AG04449 (cell line): Measurements from ENCODE around the gene B3GNT7.

Source experiments
- CTCF ChIA-PET: fragments of 350-600 bp; formaldehyde crosslinking; extraction: SDS; loops from one replicate; lab custom pipeline; 2021; ENCODE audit warnings: antibody characterized with exemption; lab: Yijun Ruan, JAX
- POLR2A ChIA-PET: fragments of 400-600, 350-600 bp; formaldehyde crosslinking; extraction: SDS; loops from one replicate; lab custom pipeline; 2020; ENCODE audit warnings: antibody characterized with exemption, inconsistent platforms; lab: Yijun Ruan, JAX
- DNase-seq: peaks from one replicate; pipeline ENCODE4 v3.0.0-alpha.2; 2010; ENCODE audit warnings: low read depth, low spot score
- H3K4me3 ChIP-seq: 2 replicates; pipeline ENCODE4 v1.5.1; 2011; ENCODE audit warnings: low read depth, mild to moderate bottlenecking, control low read depth, low read length
- TF ChIP-seq, protein P1 (sequence below): IDR thresholded peaks from one replicate; pipeline ENCODE4 v1.5.1; 2011; ENCODE audit warnings: mild to moderate bottlenecking, moderate library complexity, low read length, control low read depth, inconsistent platforms; ENCODE audit not compliant: insufficient read depth; ENCODE audit errors: missing control alignments

B3GNT7 gene

DNA sequence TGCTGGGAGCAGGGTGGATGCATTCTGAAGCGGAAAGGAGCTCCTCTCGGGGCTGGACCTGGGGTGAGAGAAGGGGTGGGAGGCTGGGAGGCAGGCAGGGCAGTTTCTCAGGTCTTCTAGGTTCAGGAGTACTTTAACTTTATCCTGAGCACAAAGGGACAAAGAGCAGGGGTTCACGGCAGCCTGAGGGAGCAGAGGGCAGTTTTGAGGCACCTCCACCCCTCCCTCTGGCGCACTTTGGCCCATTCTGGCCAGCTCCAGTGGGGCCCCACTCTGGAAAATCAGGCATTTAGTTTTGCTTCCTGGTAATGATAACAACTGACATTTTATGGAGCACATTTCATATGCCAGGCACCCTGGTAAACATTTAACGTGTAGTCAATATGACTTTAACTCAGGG is 14.3 kb downstream of the B3GNT7 start:
- no peak for DNase-seq
- H3K4me3 ChIP-seq: no peak overlapping the region
- TF ChIP-seq, protein P1, sequence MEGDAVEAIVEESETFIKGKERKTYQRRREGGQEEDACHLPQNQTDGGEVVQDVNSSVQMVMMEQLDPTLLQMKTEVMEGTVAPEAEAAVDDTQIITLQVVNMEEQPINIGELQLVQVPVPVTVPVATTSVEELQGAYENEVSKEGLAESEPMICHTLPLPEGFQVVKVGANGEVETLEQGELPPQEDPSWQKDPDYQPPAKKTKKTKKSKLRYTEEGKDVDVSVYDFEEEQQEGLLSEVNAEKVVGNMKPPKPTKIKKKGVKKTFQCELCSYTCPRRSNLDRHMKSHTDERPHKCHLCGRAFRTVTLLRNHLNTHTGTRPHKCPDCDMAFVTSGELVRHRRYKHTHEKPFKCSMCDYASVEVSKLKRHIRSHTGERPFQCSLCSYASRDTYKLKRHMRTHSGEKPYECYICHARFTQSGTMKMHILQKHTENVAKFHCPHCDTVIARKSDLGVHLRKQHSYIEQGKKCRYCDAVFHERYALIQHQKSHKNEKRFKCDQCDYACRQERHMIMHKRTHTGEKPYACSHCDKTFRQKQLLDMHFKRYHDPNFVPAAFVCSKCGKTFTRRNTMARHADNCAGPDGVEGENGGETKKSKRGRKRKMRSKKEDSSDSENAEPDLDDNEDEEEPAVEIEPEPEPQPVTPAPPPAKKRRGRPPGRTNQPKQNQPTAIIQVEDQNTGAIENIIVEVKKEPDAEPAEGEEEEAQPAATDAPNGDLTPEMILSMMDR: no peak
- ChIA-PET POLR2A (no interaction called here), CTCF (interaction anchor here (0.7 to 14.8 kb wide), 5 partner anchors 9 to 307 kb away, joined by 3 to 218 read pairs (median 57); no protein-coding TSS in a partner anchor)

DNA sequence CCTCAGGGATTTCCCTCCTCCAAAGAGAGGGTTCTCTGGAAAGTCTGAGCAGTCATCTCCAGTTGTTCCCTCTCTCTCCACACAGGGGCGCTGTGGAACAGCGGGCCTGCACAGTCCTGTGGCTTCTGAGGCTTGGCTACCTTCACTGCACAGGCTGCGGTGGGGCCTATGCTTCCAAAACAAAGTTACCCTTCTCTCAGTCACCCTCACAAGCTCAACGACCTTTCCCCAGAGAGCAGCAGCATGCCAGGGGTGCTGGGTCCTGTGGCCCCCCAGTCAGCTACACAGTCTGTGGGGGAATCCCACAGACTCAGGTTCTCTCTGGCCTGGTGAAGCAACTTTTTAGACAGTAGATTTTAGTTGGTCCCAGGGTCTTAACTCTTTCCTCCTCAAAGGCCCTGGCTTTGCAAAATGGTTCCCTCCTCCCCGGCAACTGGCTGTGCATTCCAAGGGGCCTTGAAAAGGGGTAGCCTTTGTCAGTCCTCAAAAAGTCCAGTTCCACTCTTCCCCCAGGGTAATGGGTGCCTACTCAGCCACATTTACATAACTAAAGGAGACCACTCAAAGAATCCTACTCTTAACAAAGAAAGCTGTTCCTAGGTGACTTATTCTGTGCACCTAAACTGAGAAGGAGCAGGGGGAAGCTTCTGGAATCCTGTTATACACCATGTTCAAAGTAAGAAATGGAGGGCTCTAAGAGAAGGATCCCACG is 14.9 kb downstream of the B3GNT7 start:
- ChIA-PET POLR2A (interaction anchor here (0.6 kb wide), 1 partner anchor 113 kb away, joined by 3 read pairs; no protein-coding TSS in a partner anchor), CTCF (interaction anchor here (1.0 to 14.8 kb wide), 10 partner anchors 9 to 308 kb away, joined by 3 to 218 read pairs (median 22); no protein-coding TSS in a partner anchor)
- H3K4me3 ChIP-seq: no peak overlapping the region
- TF ChIP-seq, protein P1: peak; percentile 26
- DNase-seq: no peak

DNA sequence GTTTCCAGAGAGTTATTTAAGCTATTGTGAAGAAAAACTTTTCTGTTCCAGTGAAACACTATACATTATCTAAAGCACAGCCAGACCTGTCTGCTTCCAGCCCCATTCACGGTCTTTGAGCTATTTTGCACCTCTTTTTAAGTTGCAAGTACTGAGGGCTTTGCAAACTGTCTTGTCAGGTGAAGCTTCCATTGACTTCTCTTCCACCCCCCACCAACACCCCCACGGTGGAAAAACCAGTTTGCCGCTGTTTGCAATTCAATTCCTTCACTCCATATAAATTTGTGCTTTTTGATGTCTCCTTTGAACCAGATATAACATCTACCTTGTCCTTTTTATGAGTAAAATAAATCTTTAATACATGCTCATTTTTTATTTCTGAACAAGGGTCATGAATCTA is 15.7 kb downstream of the B3GNT7 start:
- TF ChIP-seq, protein P1: no peak
- DNase-seq: no peak
- no peak overlapping the region for H3K4me3 ChIP-seq
- ChIA-PET CTCF (interaction anchor here (0.7 to 14.8 kb wide), 20 partner anchors 9 to 309 kb away, joined by 3 to 218 read pairs (median 10); no protein-coding TSS in a partner anchor), POLR2A (interaction anchor here (0.5 kb wide), 1 partner anchor 27 kb away, joined by 3 read pairs; no protein-coding TSS in a partner anchor)

DNA sequence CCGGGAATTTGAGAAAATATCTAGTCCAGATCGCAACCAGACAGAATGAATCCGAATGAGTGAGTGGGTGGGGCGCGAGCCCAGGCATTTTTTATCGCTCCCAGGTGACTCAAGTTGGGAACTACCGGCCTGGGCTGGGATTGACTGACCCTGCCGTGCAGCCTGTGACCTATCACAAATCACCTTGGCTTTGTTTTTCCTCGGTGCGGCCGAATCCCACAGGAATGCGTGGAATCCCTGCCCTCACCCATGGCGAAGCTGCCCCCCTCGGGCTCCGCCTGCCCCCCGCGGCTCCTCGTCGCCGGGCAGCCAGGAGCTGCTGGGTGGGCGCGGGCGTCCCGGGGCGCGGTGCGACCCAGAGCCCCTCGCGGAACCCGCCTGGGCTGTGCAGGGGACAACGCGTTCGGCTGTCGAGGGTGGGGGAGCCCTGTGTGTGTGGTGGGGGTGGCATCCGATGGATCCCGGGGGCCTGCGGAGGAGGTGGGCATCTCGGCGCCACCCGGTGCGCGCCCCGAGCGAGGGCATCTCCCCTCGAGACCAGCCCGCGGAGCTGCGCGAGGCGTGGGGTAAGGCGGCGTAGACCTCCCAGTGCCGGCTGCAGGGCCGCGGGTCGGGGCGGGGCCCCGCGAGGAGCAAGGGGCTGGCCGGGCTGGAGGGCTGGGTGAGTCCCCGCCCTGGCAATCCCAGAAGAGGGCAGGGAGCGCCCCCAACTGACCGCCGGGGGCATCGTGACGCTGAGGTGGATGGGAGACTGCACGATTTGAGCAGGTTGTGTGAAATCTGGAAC is 16.5 kb downstream of the B3GNT7 start:
- ChIA-PET POLR2A (interaction anchor here (0.5 to 1.2 kb wide), 3 partner anchors 28 to 169 kb away, joined by 3 to 5 read pairs (median 3); partner anchors contain the start of gene NCL), CTCF (interaction anchor here (0.6 to 14.8 kb wide), 61 partner anchors 9 to 511 kb away, joined by 3 to 218 read pairs (median 5); partner anchors contain the start of gene NCL)
- TF ChIP-seq, protein P1: peak; percentile 98
- H3K4me3 ChIP-seq: peak overlapping the region; percentile 71
- DNase-seq: no peak

DNA sequence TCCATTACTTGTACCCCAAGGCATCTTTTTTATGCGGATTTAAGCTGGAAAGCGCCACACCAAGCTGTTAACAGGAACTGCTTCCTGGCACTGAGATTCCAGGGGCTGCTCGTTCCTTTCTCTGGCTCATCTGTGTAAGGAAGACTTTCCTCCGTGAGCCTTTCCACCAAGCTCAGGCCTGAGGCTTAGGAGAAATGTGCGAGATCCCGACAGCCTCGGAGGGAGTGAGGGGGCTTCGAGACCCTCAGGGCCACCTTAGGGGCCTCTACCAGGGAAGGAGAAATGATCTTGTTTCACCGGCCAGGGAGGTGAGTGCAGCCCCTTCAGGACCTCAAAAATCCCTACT is 17.1 kb downstream of the B3GNT7 start:
- ChIA-PET CTCF (interaction anchor here (0.6 to 14.8 kb wide), 58 partner anchors 9 to 565 kb away, joined by 3 to 218 read pairs (median 5); partner anchors contain the start of gene NCL), POLR2A (interaction anchor here (1.0 to 1.2 kb wide), 2 partner anchors 52 to 169 kb away, joined by 3 to 5 read pairs; partner anchors contain the start of gene NCL)
- H3K4me3 ChIP-seq: peak overlapping the region; percentile 71
- no peak for DNase-seq
- TF ChIP-seq, protein P1: no peak

DNA sequence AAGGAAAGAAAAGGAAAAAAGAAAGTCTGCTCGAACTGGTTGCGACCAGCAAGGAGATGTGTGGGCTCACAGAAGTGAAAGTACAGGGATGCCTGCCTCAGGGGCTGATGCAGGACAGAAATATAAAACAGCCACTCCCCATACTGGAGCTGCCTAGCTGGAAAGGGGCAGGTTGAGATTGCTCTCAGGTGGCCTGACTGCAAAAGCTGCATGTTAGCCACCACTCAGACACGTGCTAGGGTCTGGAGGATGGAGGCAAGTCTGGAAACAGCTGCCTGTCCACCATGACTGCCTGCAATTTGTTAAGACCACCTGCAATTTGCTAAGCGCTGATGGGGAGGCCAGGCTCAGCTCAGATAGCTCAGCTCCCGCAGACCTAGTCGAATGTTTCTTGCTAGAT is 17.9 kb downstream of the B3GNT7 start:
- CTCF ChIA-PET: interaction anchor here (0.9 to 14.8 kb wide), 24 partner anchors 8 to 565 kb away, joined by 3 to 218 read pairs (median 7); no protein-coding TSS in a partner anchor
- POLR2A ChIA-PET: no interaction called here
- no peak for DNase-seq
- no peak overlapping the region for H3K4me3 ChIP-seq
- TF ChIP-seq, protein P1: no peak
